Activated CD4-positive, alpha-beta T cell treated with anti-CD3 and anti-CD28 coated beads, Interleukin-2, Interleukin-6, amounts not matched to agents 100 ng/mL and 50 ng/mL, durations not matched to agents 16 hours and 8 hours (primary cell): Measurements from ENCODE around the gene PALM3.
A peak's percentile ranks its signal among the peaks of the same experiment; 100 is the strongest.

Experiments used
- DNase-seq: peaks from one replicate; pipeline ENCODE4 v3.0.0-alpha.2; 2020

Gene PALM3

GRCh38 chr19:14088634-14089411, 26.9 kb upstream of the PALM3 start:
- no peak for DNase-seq

GRCh38 chr19:14086098-14086497, 24.2 kb upstream of the PALM3 start:
- no peak for DNase-seq

DNA sequence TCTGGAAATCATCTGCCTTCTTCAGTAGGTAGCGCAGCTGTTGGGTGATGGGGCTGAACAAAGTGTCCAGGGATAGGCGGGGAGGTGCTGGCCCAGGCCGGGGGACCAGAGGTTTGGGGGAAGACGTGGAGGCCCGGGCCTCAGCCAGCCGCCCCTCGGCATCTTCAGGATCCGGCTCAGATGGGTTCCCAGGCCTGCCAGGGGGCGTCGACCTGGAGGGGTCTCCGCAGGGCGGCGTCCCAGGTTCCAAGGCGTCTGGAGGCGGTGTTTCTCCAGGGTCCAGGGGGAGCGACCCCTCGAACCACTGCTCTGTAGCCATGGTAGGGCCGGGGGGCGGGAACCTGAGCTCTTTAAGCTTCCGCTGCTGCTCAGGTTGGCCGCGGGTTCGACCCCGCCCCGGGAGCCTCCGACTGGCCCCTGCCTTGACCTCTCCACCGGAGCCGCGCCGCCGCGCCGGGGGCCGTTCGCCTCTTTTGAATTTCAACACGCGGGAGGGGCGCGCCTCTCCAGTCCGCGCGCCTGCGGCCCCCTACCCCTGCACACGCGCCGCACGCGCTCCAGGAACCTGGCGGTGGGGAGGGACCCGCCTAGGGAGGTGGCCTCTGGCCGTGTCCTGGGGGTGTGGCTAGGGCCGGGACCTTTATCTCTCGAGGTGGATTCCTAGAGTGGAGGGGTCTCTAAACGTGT, 23.6 kb upstream of the PALM3 start, which contains the start of gene C19orf67:
Gene C19orf67 (minus strand): TSS at position 475 of the 687 bp plus-strand sequence. CDS start 156 bp downstream, at position 319.
- no peak for DNase-seq

GRCh38 chr19:14082675-14082960, 20.7 kb upstream of the PALM3 start:
- no peak for DNase-seq

- DNase-seq = peak; percentile 31
These were observed 20.2 kb upstream of the PALM3 start for GRCh38 chr19:14081797-14082674.

DNA sequence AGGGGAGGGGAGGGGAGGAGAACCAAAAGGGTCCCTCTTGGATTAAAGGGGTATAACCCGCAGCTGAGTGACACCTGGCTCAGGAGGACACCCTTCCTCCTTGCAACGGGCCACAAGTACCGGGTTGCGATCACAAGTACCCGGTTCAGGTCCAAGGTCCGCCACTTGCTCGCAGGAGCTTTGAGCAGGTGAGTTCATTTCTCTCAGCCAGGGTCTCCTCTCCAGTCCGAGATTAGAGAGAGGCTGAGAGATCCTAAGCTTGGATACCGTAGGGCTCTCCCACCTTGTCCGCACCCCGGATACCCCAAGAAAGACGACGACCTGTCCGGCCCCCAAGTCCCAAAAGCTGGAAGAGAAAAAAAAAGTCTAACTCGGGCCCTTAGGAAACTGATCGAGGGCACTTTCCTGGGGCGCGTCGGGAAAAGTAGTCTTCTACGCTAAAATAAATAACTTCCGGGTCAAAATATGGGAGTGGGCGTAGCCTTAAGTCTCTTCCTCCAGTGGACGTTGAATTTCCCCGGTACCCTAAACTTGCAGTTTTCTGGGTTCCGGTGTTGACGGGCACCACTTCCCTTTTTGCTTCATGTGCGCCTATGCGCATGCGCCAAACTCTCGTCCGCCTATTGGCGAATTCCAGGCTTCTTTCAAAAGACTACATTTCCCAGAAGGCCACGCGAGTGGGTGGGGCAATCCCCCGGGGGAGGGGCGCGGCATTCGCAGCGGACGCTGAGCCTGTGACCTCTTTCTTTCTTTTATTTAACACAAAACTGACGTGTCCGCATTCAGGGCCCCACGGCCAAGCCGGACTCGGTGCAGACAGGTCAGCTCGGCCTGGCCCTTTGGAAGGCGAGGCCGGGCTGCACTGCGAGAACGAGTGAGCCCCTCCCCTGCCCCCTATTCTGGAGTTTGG, 19.3 kb upstream of the PALM3 start:
- peak; percentile 100 for DNase-seq

- no peak for DNase-seq
These were observed 16.5 kb upstream of the PALM3 start for GRCh38 chr19:14078411-14078810.

GRCh38 chr19:14073925-14074838, 12.3 kb upstream of the PALM3 start:
- DNase-seq = peak; percentile 38

DNA sequence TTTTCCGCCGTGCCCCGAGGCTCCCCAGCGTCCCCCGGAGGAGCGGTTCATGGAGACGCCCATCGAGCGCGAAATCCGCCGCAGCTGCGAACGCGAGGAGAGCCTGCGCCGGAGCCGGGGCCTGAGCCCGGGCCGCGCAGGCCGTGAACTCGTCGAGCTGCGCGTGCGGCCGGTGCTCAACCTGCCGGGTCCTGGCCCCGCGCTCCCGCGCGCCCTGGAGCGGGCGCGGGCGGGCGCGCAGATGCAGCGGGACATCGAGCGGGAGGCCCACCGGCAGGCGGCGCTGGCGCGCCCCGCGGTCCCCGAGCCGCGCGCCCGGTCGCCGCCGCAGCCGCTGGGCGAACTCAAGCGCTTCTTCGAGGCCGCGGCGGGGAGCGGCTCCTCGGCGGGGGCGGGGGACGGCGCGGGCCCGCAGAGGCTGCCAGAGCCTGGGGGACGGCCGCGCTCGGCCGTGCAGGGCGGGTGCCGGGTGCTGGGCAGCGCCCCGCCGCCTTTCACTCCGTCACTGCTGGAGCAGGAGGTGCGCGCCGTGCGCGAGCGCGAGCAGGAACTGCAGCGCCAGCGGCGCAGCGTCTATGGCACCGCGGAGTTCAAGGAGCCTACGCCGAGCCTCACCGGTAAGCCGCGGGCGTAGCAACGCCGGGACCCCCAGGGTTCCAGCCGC, 11.5 kb upstream of the PALM3 start:
- peak; percentile 84 for DNase-seq

DNA sequence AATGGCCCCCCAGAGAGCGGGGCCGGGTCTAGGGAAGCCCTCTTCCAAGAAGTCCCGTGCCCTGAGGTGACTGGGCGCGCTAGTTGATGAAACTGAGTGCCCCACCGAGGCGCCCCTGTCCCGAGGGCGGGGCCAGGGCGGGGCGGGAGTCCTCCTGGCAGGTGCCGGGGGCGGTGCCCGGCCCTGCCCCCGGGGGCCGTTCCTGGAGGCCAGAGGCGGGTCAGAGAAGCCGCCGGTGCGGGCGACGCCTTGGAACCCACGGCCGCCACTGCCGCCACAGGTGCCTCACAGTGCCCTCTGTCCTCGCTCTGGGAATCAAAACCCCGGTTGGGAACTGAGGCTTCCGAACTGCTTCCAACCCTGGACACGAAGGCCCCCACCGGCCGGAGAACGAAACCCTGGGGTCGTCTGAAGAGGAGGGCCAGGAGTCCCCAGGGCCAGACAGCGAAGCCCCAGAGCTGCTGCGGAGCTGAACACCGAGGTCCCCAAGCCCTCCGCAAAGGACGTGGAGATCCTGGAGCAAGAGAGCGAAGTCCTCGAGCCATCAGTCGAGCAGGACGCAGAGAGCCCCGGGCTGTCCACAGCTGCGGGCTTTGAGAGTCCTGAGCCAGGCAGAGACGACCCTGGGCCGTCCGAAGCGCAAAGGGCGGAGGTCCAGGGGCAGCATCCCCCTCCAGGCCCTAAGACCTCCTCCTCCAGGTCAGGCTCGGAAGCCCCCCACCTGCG, 10.8 kb upstream of the PALM3 start, which contains the start of gene MISP3:
Gene MISP3 (plus strand): TSS at position 252 of the 726 bp plus-strand sequence. CDS start 524 bp downstream, outside the sequence.
- DNase-seq = peak; percentile 52

GRCh38 chr19:14070268-14071050, 8.6 kb upstream of the PALM3 start:
- no peak for DNase-seq

- no peak for DNase-seq
These were observed 4.3 kb upstream of the PALM3 start for GRCh38 chr19:14066134-14066533.

DNA sequence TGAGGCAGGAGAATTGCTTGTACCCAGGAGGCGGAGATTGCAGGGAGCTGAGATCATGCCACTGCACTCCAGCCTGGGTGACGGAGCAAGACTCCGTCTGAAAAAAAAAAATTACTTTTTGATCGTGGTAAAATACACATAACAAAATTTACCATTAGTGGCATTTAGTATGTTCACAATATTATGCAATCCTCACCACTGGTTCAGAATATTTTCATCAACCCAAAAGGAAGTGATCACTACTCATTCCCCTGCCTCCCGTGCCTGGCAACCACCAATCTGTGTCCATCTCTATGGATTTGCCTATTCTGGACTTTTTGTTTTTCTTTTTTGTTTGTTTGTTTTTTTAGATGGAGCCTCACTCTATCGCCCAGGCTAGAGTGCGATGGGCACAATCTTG, 1.2 kb upstream of the PALM3 start:
- DNase-seq = no peak

DNA sequence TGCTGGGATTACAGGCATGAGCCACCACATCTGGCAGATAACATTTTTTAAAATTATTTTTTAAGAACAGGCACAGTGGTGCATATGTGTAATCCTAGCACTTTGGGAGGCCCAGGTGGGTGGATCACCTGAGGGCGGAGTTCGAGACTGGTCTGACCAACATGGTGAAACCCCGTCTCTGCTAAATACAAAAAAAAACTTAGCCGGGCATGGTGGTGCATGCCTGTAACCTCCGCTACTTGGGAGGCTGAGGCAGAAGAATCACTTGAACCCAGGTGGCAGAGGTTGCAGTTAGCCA, 631 bp upstream of the PALM3 start:
- DNase-seq = no peak

DNA sequence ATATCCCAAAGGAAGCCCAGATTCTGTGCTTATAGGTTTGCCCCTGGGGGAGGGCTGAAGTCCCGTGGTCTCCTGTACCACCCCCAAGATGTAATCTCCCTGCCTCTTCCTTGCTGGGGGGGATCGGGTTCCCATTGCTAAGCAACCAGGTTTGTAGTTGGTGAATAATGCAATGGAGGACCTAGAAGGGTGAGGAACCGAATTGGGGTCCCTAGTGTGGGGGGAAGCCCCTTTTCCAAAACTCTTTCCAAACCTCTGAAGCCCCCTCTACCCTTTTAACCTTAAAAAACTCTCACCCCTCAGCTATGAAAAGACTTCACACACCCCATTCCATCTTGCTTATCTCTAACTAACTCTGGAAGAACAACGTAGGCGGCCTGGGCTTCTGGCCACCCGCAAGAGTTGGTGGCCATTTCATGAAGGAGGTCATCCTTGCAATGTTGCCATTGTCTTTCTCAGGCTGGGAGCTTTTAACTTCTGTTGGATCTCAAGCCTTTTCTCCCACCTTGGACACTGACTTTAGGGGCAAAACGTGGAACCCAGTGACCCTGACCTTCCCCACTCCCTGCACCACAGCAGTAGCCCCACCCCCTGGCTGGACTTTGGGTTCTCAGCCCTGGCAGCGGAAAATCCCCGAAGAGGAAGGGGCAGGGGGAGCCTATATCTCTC, 661 bp downstream of the PALM3 start:
- DNase-seq = no peak

DNA sequence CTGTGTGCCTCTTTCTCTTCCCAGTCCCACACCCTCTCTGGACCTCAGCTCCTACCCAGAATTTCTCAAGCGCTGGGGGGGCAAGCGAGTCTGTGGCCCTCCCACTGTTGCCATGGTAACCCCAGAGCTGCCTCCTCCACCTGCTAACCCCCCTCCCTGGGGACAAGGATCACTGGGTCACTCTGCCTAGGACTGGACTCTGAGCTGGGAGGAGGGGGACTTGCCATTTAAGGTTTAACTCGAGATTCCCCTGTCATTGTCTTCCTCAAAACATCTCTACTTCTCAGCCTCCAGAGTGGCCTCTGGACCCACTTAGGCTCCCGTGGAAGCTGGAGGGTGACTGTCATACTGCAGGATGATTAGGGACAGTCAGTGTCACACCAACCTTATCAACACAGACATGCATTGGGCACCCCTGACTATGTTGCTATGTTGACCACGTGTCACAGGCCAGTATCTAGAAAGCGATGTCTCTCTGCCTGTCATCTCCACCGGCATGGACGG, 2.2 kb downstream of the PALM3 start:
- no peak for DNase-seq

DNA sequence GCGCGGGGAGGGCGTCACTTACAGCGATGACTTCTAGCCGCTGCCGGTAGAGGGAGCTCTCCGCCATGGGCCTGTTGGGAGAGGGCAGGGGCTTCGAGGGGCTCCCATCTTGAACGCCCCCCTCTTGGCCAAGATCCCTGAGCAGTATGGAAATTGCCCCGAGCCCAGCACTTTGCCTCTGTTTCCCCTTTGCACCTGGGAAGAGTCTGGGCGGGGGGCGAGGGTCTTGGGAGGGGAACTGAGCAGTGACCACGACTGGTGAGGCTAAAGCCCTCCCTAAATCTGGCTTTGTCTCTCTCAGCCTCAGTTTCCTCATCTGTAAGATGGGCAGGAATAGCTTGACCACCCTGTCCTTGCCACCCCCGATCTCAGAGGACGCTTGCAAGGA, 2.8 kb downstream of the PALM3 start:
- DNase-seq = peak; percentile 60
